GM18870 (cell line): ENCODE data around the gene JARID2.
A peak's percentile ranks its signal among the peaks of the same experiment; 100 is the strongest.

Experiments
- ATAC-seq: cut with Tn5 transposase; IDR thresholded peaks from one replicate; pipeline ENCODE4 v1.9.1; 2021; ENCODE audit warnings: moderate library complexity; ENCODE audit not compliant: unreplicated experiment

Gene JARID2

GRCh38 chr6:15350386-15351083 lies 104.7 kb downstream of the JARID2 start:
- no peak for ATAC-seq

- ATAC-seq: no peak
Observed at GRCh38 chr6:15351631-15352030, 105.8 kb downstream of the JARID2 start.

- no peak for ATAC-seq
Observed at GRCh38 chr6:15352220-15352619, 106.4 kb downstream of the JARID2 start.

GRCh38 chr6:15352845-15353244 lies 107.0 kb downstream of the JARID2 start:
- no peak for ATAC-seq

- no peak for ATAC-seq
Observed at GRCh38 chr6:15355683-15356099, 109.8 kb downstream of the JARID2 start.

GRCh38 chr6:15356179-15356578 lies 110.3 kb downstream of the JARID2 start:
- no peak for ATAC-seq

GRCh38 chr6:15356937-15357336 lies 111.1 kb downstream of the JARID2 start:
- ATAC-seq: no peak

- ATAC-seq: no peak
Observed at GRCh38 chr6:15357782-15358181, 111.9 kb downstream of the JARID2 start.

- peak; percentile 38 for ATAC-seq
Observed at GRCh38 chr6:15358579-15359327, 112.9 kb downstream of the JARID2 start.

- peak; percentile 30 for ATAC-seq
Observed at GRCh38 chr6:15359335-15359862, 113.5 kb downstream of the JARID2 start.

- ATAC-seq: no peak
Observed at GRCh38 chr6:15360300-15360699, 114.4 kb downstream of the JARID2 start.

- ATAC-seq: no peak
Observed at GRCh38 chr6:15361197-15361596, 115.3 kb downstream of the JARID2 start.

GRCh38 chr6:15362274-15363160 lies 116.6 kb downstream of the JARID2 start:
- ATAC-seq: no peak

GRCh38 chr6:15363164-15363522 lies 117.3 kb downstream of the JARID2 start:
- no peak for ATAC-seq

GRCh38 chr6:15363523-15364400 lies 117.9 kb downstream of the JARID2 start:
- peak; percentile 33 for ATAC-seq

- ATAC-seq: no peak
Observed at GRCh38 chr6:15364401-15365037, 118.7 kb downstream of the JARID2 start.

GRCh38 chr6:15365273-15365687 lies 119.4 kb downstream of the JARID2 start:
- no peak for ATAC-seq

- ATAC-seq: no peak
Observed at GRCh38 chr6:15366003-15366535, 120.2 kb downstream of the JARID2 start.

- ATAC-seq: no peak
Observed at GRCh38 chr6:15366879-15367278, 121.0 kb downstream of the JARID2 start.
